Measurements from ENCODE around the gene GFER.
"Not testable (repeated sequence)": the region's sequence is repeated elsewhere in the genome, so short reads cannot be mapped to it uniquely, and the experiment has no call there.

The GFER gene

GRCh38 chr16:1983544-1984346 is at the start of gene GFER:
Gene GFER (plus strand): TSS chr16:1984193. CDS start chr16:1984219, 26 bp downstream.
- TF ChIP-seq CTCF (conservative IDR thresholded peaks at IDR 0.05; ENCODE audit: low read depth, low read length) = peak; percentile 38
- H3K4me3 ChIP-seq (ENCODE audit: low read length) = peak within 1 kb of the TSS; percentile 69
- DNase-seq (ENCODE audit: low read depth) = peak; percentile 68

- no peak for DNase-seq (ENCODE audit: low read depth)
- no peak for TF ChIP-seq CTCF (conservative IDR thresholded peaks at IDR 0.05; ENCODE audit: low read depth, low read length)
- H3K4me3 ChIP-seq (ENCODE audit: low read length) = no peak overlapping the region
Measured at GRCh38 chr16:1936945-1937479, 47.0 kb upstream of the GFER start.

- no peak overlapping the region for H3K4me3 ChIP-seq (ENCODE audit: low read length)
- no peak for TF ChIP-seq CTCF (conservative IDR thresholded peaks at IDR 0.05; ENCODE audit: low read depth, low read length)
- no peak for DNase-seq (ENCODE audit: low read depth)
Measured at GRCh38 chr16:1938316-1938715, 45.7 kb upstream of the GFER start.

GRCh38 chr16:1938910-1939309 is 45.1 kb upstream of the GFER start:
- no peak for DNase-seq (ENCODE audit: low read depth)
- TF ChIP-seq CTCF (conservative IDR thresholded peaks at IDR 0.05; ENCODE audit: low read depth, low read length) = no peak
- no peak overlapping the region for H3K4me3 ChIP-seq (ENCODE audit: low read length)

- not testable (repeated sequence) for H3K4me3 ChIP-seq (ENCODE audit: low read length); DNase-seq (ENCODE audit: low read depth)
Measured at GRCh38 chr16:1939833-1940232, 44.2 kb upstream of the GFER start.

- no peak overlapping the region for H3K4me3 ChIP-seq (ENCODE audit: low read length)
- TF ChIP-seq CTCF (conservative IDR thresholded peaks at IDR 0.05; ENCODE audit: low read depth, low read length) = no peak
- no peak for DNase-seq (ENCODE audit: low read depth)
Measured at GRCh38 chr16:1940273-1941161, 43.5 kb upstream of the GFER start.
